HUDEP-2 (cell line): ENCODE measurements around the gene CERT1.
A peak's percentile ranks its signal among the peaks of the same experiment; 100 is the strongest.
"Not testable (repeated sequence)": the region's sequence is repeated elsewhere in the genome, so short reads cannot be mapped to it uniquely, and the experiment has no call there.

ENCODE experiments used
- DNase-seq, 76 experiments: peaks; one replicate each; lab custom pipeline; 2025; ENCODE audit not compliant: unreplicated experiment in 76 of 76; lab: John Stamatoyannopoulos, UW

The CERT1 gene

DNA sequence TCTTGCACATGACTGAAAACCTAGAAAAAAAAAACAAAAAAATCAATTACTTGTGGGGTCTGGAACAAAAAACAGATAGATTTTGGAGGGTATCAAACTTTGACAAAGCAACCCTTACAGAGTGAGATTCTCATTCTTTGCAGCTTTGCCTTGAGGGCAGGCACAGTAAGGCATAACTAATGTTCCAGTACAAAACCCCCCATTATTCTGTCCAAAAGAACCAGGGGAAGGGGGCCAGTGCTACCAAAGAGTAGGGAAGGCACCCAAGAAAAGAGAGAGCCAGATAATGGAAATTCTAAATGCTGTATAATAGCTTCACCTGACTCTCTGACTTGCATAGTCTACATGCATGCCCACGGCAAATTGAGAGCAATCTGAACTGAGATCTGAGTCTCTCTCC lies 13.2 kb upstream of the CERT1 start:
- no peak for DNase-seq

DNA sequence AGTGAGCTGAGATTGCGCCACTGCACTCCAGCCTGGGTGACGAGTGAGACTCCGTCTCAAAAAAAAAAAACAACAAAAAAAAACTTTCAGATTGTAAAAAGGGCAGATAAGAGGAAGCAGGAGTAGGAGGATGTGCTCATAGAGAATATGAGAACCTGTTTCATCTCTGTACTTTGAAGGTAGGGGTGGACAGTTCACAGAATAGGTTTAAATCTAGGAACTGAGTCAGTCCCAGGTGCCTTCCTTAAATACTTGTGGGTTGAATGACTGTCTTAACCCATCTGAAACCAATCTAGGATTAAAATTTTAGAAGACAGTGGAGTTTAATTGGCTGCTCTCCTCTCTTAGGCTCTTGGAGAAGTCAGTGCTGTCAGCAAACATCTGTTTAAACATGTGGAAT lies 12.6 kb upstream of the CERT1 start:
- no peak for DNase-seq

GRCh38 chr5:75523275-75523674 lies 11.8 kb upstream of the CERT1 start:
- DNase-seq, result no peak

DNA sequence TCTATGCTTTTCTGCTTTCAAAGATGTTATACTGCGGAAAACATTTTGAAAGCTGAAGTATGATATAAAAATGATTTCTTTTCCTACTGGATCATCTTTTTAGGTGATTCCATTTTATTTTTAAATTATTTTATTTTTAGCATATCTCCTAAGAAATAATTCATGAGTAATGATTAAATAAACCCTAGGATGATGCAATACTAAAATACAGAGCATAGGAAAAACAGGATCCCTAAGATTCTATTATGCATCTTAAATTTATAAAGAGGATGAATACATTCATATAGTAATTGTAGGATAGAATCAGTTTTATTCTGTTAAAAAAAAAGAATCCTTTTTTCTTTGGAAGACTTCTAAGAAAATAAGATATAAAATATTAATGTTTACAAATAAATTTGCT lies 11.1 kb upstream of the CERT1 start:
- DNase-seq, result no peak

- DNase-seq, result no peak
Observed at GRCh38 chr5:75522025-75522424, 10.6 kb upstream of the CERT1 start.

GRCh38 chr5:75521195-75521594 lies 9.8 kb upstream of the CERT1 start:
- no peak for DNase-seq

DNA sequence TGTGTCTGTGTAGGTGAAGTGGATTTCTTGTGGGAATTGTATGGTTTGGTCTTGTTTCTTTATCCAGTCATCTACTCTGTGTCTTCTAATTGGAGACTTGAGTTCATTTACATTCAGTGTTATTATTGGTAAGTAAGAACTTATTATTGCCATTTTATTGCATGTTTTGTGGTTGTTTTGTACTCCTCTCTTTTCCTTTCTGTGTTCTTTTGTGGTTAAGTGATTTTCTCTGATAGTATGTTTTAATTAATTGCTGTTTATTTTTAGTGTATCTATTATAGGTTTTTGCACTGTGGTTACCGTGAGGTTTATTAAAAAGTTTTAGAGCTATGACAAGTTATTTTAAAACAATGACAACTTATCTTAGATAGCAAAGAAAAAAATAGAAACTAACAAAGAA lies 8.3 kb upstream of the CERT1 start:
- DNase-seq, result no peak

DNA sequence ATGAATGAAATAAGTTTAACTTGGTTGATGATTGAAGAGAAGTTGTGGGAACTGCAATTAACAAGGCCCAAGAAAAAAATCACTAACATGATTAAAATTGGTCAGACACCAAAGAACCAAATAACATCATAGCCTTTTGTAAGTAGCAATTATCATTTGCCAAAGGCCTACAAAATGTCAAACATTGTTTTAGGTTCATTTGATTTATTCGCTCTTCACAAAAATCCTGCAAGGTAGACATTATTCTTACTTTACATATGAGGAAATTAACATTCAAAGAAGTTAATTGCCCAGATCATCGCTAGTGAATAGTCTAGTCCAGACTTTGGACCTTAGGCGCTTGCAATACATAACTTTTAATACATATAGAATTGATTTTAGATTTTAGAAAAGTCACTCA lies 2.9 kb upstream of the CERT1 start:
- DNase-seq, result no peak

DNA sequence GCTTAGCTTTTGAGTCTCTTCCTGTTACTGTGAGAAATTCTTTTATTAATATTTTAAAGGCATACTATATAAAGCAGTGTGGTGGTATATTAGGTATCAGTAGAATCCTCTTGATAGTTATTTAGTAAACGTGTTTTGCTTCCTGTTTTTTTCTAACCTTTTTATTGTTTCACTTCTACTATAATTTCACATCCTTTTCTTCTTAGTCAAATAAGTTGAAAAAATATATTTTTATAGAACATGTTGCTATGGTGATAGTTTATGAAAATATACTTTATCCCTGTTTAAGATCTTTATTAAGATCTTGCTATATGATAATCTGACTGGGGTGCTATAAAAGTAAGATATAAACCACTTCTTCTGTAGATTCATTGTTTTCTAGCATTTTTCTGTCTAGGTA lies 2.4 kb upstream of the CERT1 start:
- no peak for DNase-seq

GRCh38 chr5:75512383-75513074 lies 1.1 kb upstream of the CERT1 start:
- DNase-seq, result peak in 2 of 76 experiments; percentile 2 to 18

- peak in 13 of 76 experiments; percentile 2 to 47 (median 26) for DNase-seq
Observed at GRCh38 chr5:75510836-75511434, 494 bp downstream of the CERT1 start.

- DNase-seq, result peak in 17 of 76 experiments; percentile 1 to 46 (median 17)
Observed at GRCh38 chr5:75510417-75510835, 1.0 kb downstream of the CERT1 start.

GRCh38 chr5:75509956-75510355 lies 1.5 kb downstream of the CERT1 start:
- peak in 8 of 76 experiments; percentile 1 to 12 (median 8) for DNase-seq

DNA sequence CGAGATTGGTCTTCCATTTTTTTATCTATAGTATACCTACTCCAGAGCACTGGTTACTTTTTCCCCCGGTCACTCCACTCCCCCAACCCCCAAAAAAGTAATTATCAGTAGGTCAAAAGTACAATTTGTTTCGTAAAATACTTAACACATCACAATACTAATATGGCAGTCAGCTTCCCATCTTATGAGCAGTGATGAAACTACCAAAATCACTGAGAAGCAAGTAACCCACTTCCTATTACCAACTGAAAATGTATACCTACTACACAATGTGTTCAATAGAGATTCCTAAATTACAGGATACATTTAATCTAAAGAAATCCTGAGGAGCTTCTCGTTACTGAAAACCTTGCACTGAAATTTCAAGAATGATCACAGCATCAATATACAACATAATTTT lies 1.9 kb downstream of the CERT1 start:
- no peak for DNase-seq

DNA sequence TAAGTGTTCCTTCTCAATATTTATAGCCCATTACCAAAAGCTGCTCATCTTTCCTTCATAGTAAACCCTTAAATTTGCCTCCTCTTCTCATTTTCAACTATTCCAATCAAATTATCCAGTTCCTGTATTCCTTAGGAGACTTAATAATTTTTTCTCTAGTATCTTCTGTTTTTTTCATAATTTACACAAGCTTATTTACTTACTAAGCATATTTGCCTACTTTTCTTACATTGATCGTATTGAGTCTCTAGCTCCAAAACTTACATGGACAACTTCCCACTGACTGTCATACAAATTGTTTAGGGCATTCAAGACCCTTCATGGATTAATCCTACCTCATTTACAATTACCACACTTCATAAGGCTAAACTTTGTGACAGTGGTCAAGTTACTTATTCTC lies 3.6 kb downstream of the CERT1 start:
- no peak for DNase-seq

GRCh38 chr5:75505112-75505511 lies 6.3 kb downstream of the CERT1 start:
- not testable (repeated sequence) for DNase-seq

- not testable (repeated sequence) for DNase-seq
Observed at GRCh38 chr5:75498875-75499274, 12.6 kb downstream of the CERT1 start.

DNA sequence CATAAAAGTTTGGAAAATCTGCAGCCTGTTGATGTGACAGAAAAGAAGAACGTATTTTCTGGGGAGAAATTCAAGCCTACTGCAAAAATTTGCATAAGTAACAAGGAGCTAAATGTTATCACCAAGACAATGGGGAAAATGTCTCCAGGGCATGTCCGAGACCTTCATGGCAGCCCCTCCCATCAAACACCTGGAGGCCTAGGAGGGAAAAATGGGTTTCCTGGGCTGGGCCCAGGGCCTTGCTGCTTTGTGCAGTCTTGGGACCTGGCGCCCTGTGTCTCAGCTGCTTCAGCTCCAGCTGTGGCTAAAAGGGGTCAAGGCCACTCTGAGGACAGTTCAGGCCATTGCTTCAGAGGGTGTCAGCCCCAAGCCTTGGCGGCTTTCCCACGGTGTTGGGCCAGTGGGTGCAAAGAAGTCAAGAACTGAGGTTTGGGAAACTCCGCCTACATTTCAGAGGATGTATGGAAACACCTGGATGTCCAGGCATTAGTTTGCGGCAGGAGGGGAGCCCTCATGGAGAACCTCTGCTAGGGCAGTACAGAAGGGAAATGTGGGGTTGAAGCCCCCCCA lies 13.1 kb downstream of the CERT1 start:
- no peak for DNase-seq

- DNase-seq, result no peak
Observed at GRCh38 chr5:75496026-75496425, 15.4 kb downstream of the CERT1 start.

DNA sequence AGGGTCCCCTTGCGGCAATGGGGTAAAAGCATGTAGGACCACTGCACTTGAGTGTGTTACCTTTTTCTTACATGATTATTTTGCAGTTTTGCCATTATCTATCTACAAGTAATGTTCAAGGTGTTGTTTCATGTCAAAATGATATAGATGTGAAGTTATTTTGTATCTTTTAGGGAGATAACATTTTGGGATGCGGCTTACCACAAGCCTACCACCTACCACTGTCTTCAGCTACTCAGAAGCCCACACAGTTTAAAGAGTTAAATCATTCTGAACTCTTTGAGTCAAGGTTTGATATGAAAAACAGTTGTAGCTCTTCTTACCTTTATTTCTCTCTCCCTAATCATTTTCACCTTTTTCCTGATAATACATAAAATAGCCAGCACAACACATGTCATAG lies 19.8 kb downstream of the CERT1 start:
- no peak for DNase-seq

- not testable (repeated sequence) for DNase-seq
Observed at GRCh38 chr5:75489847-75490246, 21.6 kb downstream of the CERT1 start.

GRCh38 chr5:75484605-75485004 lies 26.8 kb downstream of the CERT1 start:
- no peak for DNase-seq
